OCI-LY7 (cell line): ENCODE measurements around the gene RAD9A. TPM values are rescaled to one million over a fixed set of nuclear protein-coding genes. Genes with fewer than 3 reads are reported as not detected.
A peak's percentile ranks its signal among the peaks of the same experiment; 100 is the strongest.

Source experiments
- BruUV-seq: library from RNA; stranded (reverse); fragments of 400-500 nt; replicated peaks from 2 replicates; lab custom pipeline; 2021; lab: Mats Ljungman, UMichigan
- CTCF ChIA-PET: fragments of 300-600 bp; sonication (Branson Sonifier 250); formaldehyde crosslinking; loops from one replicate; lab custom pipeline; 2022; ENCODE audit warnings: antibody characterized with exemption; ENCODE audit not compliant: unreplicated experiment; lab: Charles Lee
- POLR2A ChIA-PET: fragments of 300-600 bp; sonication (Branson Sonifier 250); formaldehyde crosslinking; loops from one replicate; lab custom pipeline; 2022; ENCODE audit warnings: antibody characterized with exemption; lab: Charles Lee
- DNase-seq: peaks from one replicate; pipeline ENCODE4 v3.0.0-alpha.2; 2015; ENCODE audit warnings: low spot score
- H2AFZ ChIP-seq: fragments of 200-600 bp; sonication (generic), shearing (Covaris generic); 2 replicates; pipeline ENCODE4 v1.6.1; 2014; ENCODE audit warnings: mild to moderate bottlenecking, antibody characterized with exemption, low read length, moderate library complexity
- H3K27ac ChIP-seq: fragments of 200-600 bp; sonication (generic); 2 replicates; pipeline ENCODE4 v1.5.1; 2014; ENCODE audit warnings: mixed run types, low read depth, mild to moderate bottlenecking, moderate library complexity, low read length, inconsistent platforms; ENCODE audit not compliant: poor library complexity, severe bottlenecking
- H3K36me3 ChIP-seq: fragments of 200-600 bp; sonication (generic); 2 replicates; pipeline ENCODE4 v1.6.1; 2014; ENCODE audit warnings: mild to moderate bottlenecking, antibody characterized with exemption, low read length, moderate library complexity, mixed read lengths; ENCODE audit not compliant: insufficient read depth
- H3K4me1 ChIP-seq: fragments of 200-600 bp; sonication (generic); 2 replicates; pipeline ENCODE4 v1.5.1; 2014; ENCODE audit warnings: mild to moderate bottlenecking, low read length; ENCODE audit not compliant: insufficient read depth, poor library complexity, severe bottlenecking
- H3K4me2 ChIP-seq: fragments of 200-600 bp; sonication (generic); 2 replicates; pipeline ENCODE4 v1.6.1; 2014; ENCODE audit warnings: mild to moderate bottlenecking, low read length
- H3K4me3 ChIP-seq: fragments of 200-600 bp; sonication (generic); 2 replicates; pipeline ENCODE4 v1.5.1; 2014; ENCODE audit warnings: mild to moderate bottlenecking, low read depth, low read length; ENCODE audit not compliant: poor library complexity, severe bottlenecking
- H3K79me2 ChIP-seq: fragments of 200-600 bp; sonication (generic); 2 replicates; pipeline ENCODE4 v1.6.1; 2016; ENCODE audit warnings: low read depth, mild to moderate bottlenecking, low read length, moderate library complexity, mixed read lengths; ENCODE audit not compliant: insufficient read depth
- H3K9me2 ChIP-seq: fragments of 200-600 bp; sonication (generic); 2 replicates; pipeline ENCODE4 v1.6.1; 2016; ENCODE audit warnings: mild to moderate bottlenecking, low read length, mixed read lengths; ENCODE audit not compliant: insufficient read depth
- H3K9me3 ChIP-seq: fragments of 200-600 bp; sonication (generic); 2 replicates; pipeline ENCODE4 v1.6.1; 2014; ENCODE audit warnings: mild to moderate bottlenecking, mixed run types, low read length, mixed read lengths
- H4K20me1 ChIP-seq: fragments of 200-600 bp; sonication (generic); 2 replicates; pipeline ENCODE4 v1.6.1; 2014; ENCODE audit warnings: mild to moderate bottlenecking, antibody characterized with exemption, low read length, moderate library complexity, mixed read lengths; ENCODE audit not compliant: insufficient read depth
- CTCF ChIP-seq: fragments of 200-600 bp; sonication (generic); conservative IDR thresholded peaks from 2 replicates; pipeline ENCODE4 v1.5.1; 2014; ENCODE audit warnings: mild to moderate bottlenecking, antibody characterized with exemption, low read length, moderate library complexity, mixed read lengths
- EZH2phosphoT487 ChIP-seq: fragments of 200-600 bp; sonication (generic); IDR thresholded peaks from 2 replicates; pipeline ENCODE4 v1.6.1; 2018; ENCODE audit warnings: low read depth, borderline replicate concordance, mild to moderate bottlenecking, mixed run types, antibody characterized with exemption, low read length, moderate library complexity, mixed read lengths
- intact Hi-C: fragments of 100-400 bp; cut with micrococcal nuclease; formaldehyde crosslinking; loops from one replicate; pipeline ENCODE4 v1.10.0; 2022; ENCODE audit not compliant: unreplicated experiment
- total RNA-seq, 2 experiments: library from RNA; depleted of rRNA in 1 of 2; stranded (reverse); fragments of >200 nt in 1 of 2; shearing (Covaris generic) in 1 of 2; gene quantifications; 2 replicates each; pipeline ENCODE4 v1.2.3, GENCODE V29; 2014 to 2022

RAD9A gene
- total RNA-seq, 2 experiments from 2014 or later, result 51.0 to 62.2 TPM

- no peaks in the 10 kb centered on the region for H3K9me2 ChIP-seq
- peaks cover 68% of the 10 kb centered on the region for H3K36me3 ChIP-seq
- DNase-seq, result no peak
- peak overlapping the region; percentile 94 for H3K27ac ChIP-seq
- intact Hi-C loops, result no loop called here
- CTCF ChIA-PET, result no interaction called here
- no peak overlapping the region for H2AFZ ChIP-seq
- peak overlapping the region; percentile 81 for H3K4me3 ChIP-seq
- H3K9me3 ChIP-seq, result no peaks in the 10 kb centered on the region
- H3K79me2 ChIP-seq, result peaks cover 41% of the 10 kb centered on the region
- TF ChIP-seq CTCF (no peak), EZH2phosphoT487 (no peak)
- no TSS peak for BruUV-seq
- POLR2A ChIA-PET, result no interaction called here
- peak overlapping the region; percentile 97 for H3K4me2 ChIP-seq
- H3K4me1 ChIP-seq, result peaks cover 60% of the 10 kb centered on the region
- H4K20me1 ChIP-seq, result peaks cover 12% of the 10 kb centered on the region
Observed at GRCh38 chr11:67433536-67434394, 42.0 kb downstream of the RAD9A start.

GRCh38 chr11:67434395-67434881 lies 42.7 kb downstream of the RAD9A start:
- TF ChIP-seq EZH2phosphoT487, result no peak
- no peak for TF ChIP-seq CTCF
- peak overlapping the region; percentile 94 for H3K27ac ChIP-seq
- no TSS peak for BruUV-seq
- no peaks in the 10 kb centered on the region for H3K9me3 ChIP-seq
- peaks cover 12% of the 10 kb centered on the region for H4K20me1 ChIP-seq
- H3K4me1 ChIP-seq, result peaks cover 61% of the 10 kb centered on the region
- CTCF ChIA-PET, result no interaction called here
- H3K4me2 ChIP-seq, result peak overlapping the region; percentile 97
- peaks cover 68% of the 10 kb centered on the region for H3K36me3 ChIP-seq
- POLR2A ChIA-PET, result no interaction called here
- no peak for DNase-seq
- H3K79me2 ChIP-seq, result peaks cover 34% of the 10 kb centered on the region
- H2AFZ ChIP-seq, result no peak overlapping the region
- intact Hi-C loops, result no loop called here
- peak overlapping the region; percentile 81 for H3K4me3 ChIP-seq
- H3K9me2 ChIP-seq, result no peaks in the 10 kb centered on the region
